ENCODE data around the gene MRPL51. TPM values are rescaled to one million over a fixed set of nuclear protein-coding genes. Genes with fewer than 3 reads are reported as not detected.

The MRPL51 gene
- total and polyA plus RNA-seq, 9 of the 15 experiments (the other 6 are each of a cell fraction or from before 2014, with no cell fraction given): 127 to 727 (median 208) TPM

- TF ChIP-seq IRF9 (tag; IDR thresholded peaks at IDR 0.05) (no peak), TFAP4 (CRISPR knock-in tag; IDR thresholded peaks at IDR 0.05; ENCODE audit: borderline replicate concordance) (peak; percentile 77; the same call in 1 of the 2 replicates), TAF1 (IDR thresholded peaks at IDR 0.05; ENCODE audit: control insufficient read depth, extremely low read depth, insufficient read depth, low read length, severe bottlenecking) (no peak), TCF7 (IDR thresholded peaks at IDR 0.05; ENCODE audit: borderline replicate concordance) (no peak), ZNF347 (CRISPR knock-in tag; IDR thresholded peaks at IDR 0.05; ENCODE audit: low read depth) (no peak), NRF1 (conservative IDR thresholded peaks at IDR 0.05 in 1 of 2, IDR thresholded peaks at IDR 0.05 in 1 of 2) (peak; percentile 27 to 60; a peak in 3 of 4 replicates), COPS2 (conservative IDR thresholded peaks at IDR 0.05) (no peak), ZKSCAN8 (CRISPR knock-in tag; IDR thresholded peaks at IDR 0.05) (no peak), SRSF1 (IDR thresholded peaks at IDR 0.05; ENCODE audit: low read depth, low read length) (no peak), E2F6 (IDR thresholded peaks at IDR 0.05; ENCODE audit: borderline replicate concordance in 1 of 2, extremely low read depth in 1 of 2, insufficient read depth in 1 of 2, insufficient read length in 1 of 2, low read depth in 1 of 2, low read length in 1 of 2, poor library complexity in 1 of 2, severe bottlenecking in 1 of 2) (no peak), CTCF (IDR thresholded peaks at IDR 0.05 in 2 of 3, conservative IDR thresholded peaks at IDR 0.05 in 1 of 3; ENCODE audit: insufficient read depth in 2 of 3, low read depth in 1 of 3, low read length in 3 of 3) (peak in 2 of 3 experiments; percentile 10 to 30; a peak in 1 of 6 replicates), ETS1 (conservative IDR thresholded peaks at IDR 0.05; ENCODE audit: control insufficient read depth, low read depth, low read length) (no peak), PHF20 (IDR thresholded peaks at IDR 0.05; ENCODE audit: partially characterized antibody) (no peak), IRF2 (CRISPR knock-in tag; IDR thresholded peaks at IDR 0.05) (no peak), ZNF224 (CRISPR knock-in tag; IDR thresholded peaks at IDR 0.05) (no peak)
- TF ChIP-seq, protein P1, sequence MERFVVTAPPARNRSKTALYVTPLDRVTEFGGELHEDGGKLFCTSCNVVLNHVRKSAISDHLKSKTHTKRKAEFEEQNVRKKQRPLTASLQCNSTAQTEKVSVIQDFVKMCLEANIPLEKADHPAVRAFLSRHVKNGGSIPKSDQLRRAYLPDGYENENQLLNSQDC (CRISPR knock-in tag; IDR thresholded peaks at IDR 0.05): no peak
- TF ChIP-seq, protein P2, sequence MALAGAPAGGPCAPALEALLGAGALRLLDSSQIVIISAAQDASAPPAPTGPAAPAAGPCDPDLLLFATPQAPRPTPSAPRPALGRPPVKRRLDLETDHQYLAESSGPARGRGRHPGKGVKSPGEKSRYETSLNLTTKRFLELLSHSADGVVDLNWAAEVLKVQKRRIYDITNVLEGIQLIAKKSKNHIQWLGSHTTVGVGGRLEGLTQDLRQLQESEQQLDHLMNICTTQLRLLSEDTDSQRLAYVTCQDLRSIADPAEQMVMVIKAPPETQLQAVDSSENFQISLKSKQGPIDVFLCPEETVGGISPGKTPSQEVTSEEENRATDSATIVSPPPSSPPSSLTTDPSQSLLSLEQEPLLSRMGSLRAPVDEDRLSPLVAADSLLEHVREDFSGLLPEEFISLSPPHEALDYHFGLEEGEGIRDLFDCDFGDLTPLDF (CRISPR knock-in tag; IDR thresholded peaks at IDR 0.05): no peak
Observed at GRCh38 chr12:6539707-6540134, 46.7 kb upstream of the MRPL51 start (continued).
